GM10847 (cell line): ENCODE data around the gene CYB561D1.

Experiments
- POLR2A ChIP-seq: IDR thresholded peaks from 2 replicates; pipeline ENCODE4 v1.6.1; 2011; ENCODE audit not compliant: insufficient read length; ENCODE audit errors: extremely low read depth

The CYB561D1 gene

GRCh38 chr1:109531380-109531779, 37.5 kb downstream of the CYB561D1 start:
- TF ChIP-seq POLR2A, result no peak

GRCh38 chr1:109531826-109532364, 38.0 kb downstream of the CYB561D1 start:
- TF ChIP-seq POLR2A, result no peak

- no peak for TF ChIP-seq POLR2A
Measured at GRCh38 chr1:109532365-109533136, 38.7 kb downstream of the CYB561D1 start.

GRCh38 chr1:109534307-109534858, 40.5 kb downstream of the CYB561D1 start:
- no peak for TF ChIP-seq POLR2A

- TF ChIP-seq POLR2A, result no peak
Measured at GRCh38 chr1:109535481-109535880, 41.6 kb downstream of the CYB561D1 start.

- no peak for TF ChIP-seq POLR2A
Measured at GRCh38 chr1:109535971-109536491, 42.1 kb downstream of the CYB561D1 start.

GRCh38 chr1:109537450-109538178, 43.7 kb downstream of the CYB561D1 start:
- TF ChIP-seq POLR2A, result no peak

GRCh38 chr1:109538827-109539555, 45.1 kb downstream of the CYB561D1 start:
- no peak for TF ChIP-seq POLR2A

GRCh38 chr1:109539676-109540075, 45.8 kb downstream of the CYB561D1 start, which contains the start of gene GPR61:
Gene GPR61, plus strand, starts transcription at chr1:109539872. Its CDS starts 3,151 bp downstream, at chr1:109543023.
- TF ChIP-seq POLR2A, result no peak

- no peak for TF ChIP-seq POLR2A
Measured at GRCh38 chr1:109541102-109541501, 47.2 kb downstream of the CYB561D1 start.

GRCh38 chr1:109542657-109543056, 48.8 kb downstream of the CYB561D1 start:
- TF ChIP-seq POLR2A, result no peak

- TF ChIP-seq POLR2A, result no peak
Measured at GRCh38 chr1:109543283-109543987, 49.5 kb downstream of the CYB561D1 start.

GRCh38 chr1:109543988-109544735, 50.3 kb downstream of the CYB561D1 start:
- no peak for TF ChIP-seq POLR2A
